ENCODE results near the gene CACNA1C.
"Not testable (repeated sequence)": the region's sequence is repeated elsewhere in the genome, so short reads cannot be mapped to it uniquely, and the experiment has no call there.

Gene CACNA1C

DNA sequence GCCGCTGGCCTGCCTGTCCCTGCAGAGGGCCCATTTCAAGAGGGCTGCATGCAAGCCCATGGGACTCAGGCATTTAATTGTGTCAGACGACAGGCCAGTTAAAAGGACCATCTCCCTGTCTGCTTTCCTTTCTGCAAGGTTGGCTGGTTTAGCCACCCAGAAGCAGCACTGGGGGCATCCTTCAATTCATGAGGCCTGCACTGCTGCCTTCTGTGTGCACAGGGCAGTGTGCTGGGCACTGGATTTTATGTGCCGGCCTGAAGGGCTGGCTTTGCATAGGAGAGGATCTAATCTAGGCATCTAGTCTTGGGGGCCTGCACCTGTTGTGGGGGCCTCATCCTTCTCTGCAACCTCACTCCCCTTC lies 627.9 kb downstream of the CACNA1C start:
- Histone ChIP-seq H3K4me3 (ENCODE audit: insufficient read depth, low read depth, low read length) (no peak overlapping the region), H3K27ac (ENCODE audit: insufficient read depth, low read depth, low read length, poor library complexity, severe bottlenecking) (no peak overlapping the region), H3K9me3 (ENCODE audit: control insufficient read depth, low read length) (no peaks in the 10 kb centered on the region), H3K4me1 (ENCODE audit: control insufficient read depth, insufficient read depth, low read length) (peaks cover 14% of the 10 kb centered on the region), H3K36me3 (ENCODE audit: control insufficient read depth, insufficient read depth, low read length) (no peaks in the 10 kb centered on the region), H3K27me3 (ENCODE audit: control insufficient read depth, insufficient read depth, low read length, poor library complexity, severe bottlenecking) (no peaks in the 10 kb centered on the region)
- 79 to 82% methylated on average over 3 of the region's 3 CpGs for WGBS, 2 experiments

DNA sequence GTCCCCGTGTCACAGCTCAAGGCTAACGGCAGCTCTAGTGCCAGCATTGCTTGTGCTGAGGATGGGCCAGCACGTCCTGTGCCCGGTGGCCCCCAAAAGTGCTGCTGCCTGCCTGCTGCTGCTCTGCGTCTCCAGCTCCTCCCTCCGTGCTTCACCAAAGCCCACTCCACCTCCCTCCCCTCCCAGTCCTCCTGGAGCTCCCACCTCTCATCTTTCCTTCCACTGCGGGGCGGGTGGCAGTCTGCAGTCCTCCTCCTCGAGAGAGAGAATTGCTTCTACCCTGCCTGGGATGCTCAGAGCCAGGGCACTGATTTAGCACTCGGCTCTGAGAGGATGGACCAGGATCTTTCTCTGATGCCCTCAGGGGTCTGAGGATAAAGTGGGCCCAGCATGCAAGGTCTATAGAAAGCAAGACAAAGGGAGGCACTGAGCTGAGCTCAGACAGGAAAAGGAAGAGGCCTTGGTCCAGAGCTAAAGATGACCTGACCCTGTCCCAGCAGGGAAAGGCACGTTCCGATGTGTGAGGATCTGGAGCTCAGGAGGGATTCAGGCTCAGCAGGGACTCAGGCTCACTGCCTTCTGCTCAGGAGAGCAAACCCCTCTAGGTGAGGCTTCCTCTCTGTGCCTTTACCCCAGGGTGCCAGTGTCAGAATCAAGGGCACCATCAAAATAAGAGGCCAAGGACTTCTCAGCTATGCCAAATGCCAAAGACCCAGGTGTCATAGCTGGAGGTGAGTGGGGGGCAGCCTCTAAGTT lies 628.8 kb downstream of the CACNA1C start:
- 49 to 55% methylated on average over 12 of the region's 12 CpGs for WGBS, 2 experiments
- no peak overlapping the region for H3K4me3 ChIP-seq (ENCODE audit: insufficient read depth, low read depth, low read length)
- H3K27me3 ChIP-seq (ENCODE audit: control insufficient read depth, insufficient read depth, low read length, poor library complexity, severe bottlenecking), result no peaks in the 10 kb centered on the region
- H3K27ac ChIP-seq (ENCODE audit: insufficient read depth, low read depth, low read length, poor library complexity, severe bottlenecking), result no peak overlapping the region
- H3K4me1 ChIP-seq (ENCODE audit: control insufficient read depth, insufficient read depth, low read length), result peaks cover 14% of the 10 kb centered on the region
- H3K9me3 ChIP-seq (ENCODE audit: control insufficient read depth, low read length), result no peaks in the 10 kb centered on the region
- no peaks in the 10 kb centered on the region for H3K36me3 ChIP-seq (ENCODE audit: control insufficient read depth, insufficient read depth, low read length)

- H3K4me3 ChIP-seq (ENCODE audit: insufficient read depth, low read depth, low read length), result no peak overlapping the region
- WGBS, 2 experiments, result 73 to 79% methylated on average over 7 to 9 of the region's 10 CpGs
- no peaks in the 10 kb centered on the region for H3K27me3 ChIP-seq (ENCODE audit: control insufficient read depth, insufficient read depth, low read length, poor library complexity, severe bottlenecking)
- H3K9me3 ChIP-seq (ENCODE audit: control insufficient read depth, low read length), result no peaks in the 10 kb centered on the region
- no peak overlapping the region for H3K27ac ChIP-seq (ENCODE audit: insufficient read depth, low read depth, low read length, poor library complexity, severe bottlenecking)
- peaks cover 14% of the 10 kb centered on the region for H3K4me1 ChIP-seq (ENCODE audit: control insufficient read depth, insufficient read depth, low read length)
- H3K36me3 ChIP-seq (ENCODE audit: control insufficient read depth, insufficient read depth, low read length), result no peaks in the 10 kb centered on the region
Measured at GRCh38 chr12:2682296-2683251, 629.8 kb downstream of the CACNA1C start.

DNA sequence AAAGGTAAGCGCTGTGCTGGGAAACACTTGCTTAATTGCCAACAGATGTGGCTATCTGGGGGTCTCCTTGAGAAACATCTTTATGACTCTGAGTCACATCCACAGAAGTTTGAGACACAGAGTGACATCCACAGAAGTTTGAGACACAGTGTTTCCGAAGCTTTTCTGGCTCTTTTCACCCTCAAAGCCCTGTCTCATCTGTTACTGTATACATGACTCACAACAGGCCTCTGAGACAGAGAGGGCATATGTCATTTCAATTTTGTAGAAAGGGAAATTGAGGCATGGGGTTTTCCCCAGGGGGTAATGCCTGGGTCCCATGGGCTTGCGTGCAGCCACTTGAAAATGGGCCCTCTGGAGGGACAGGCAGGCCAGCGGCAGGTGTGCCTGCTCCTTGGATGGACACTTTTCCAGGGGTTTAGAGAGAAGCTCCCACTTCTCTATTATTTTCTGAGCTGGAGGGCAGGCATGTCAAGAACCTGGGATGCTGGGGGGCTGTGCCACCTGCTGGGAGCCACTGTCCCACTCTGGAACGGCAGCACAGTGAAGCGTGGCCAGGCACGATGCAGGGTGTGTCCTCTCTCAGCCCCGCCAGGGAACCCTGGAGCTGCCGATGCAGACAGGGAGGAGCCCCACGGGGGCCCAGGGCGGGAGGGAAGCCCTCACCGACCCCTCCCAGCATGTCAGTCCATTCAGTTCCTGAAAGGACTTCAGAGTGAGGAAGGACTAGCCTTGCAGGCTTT lies 630.7 kb downstream of the CACNA1C start:
- WGBS, 2 experiments, result 50 to 54% methylated on average over 12 of the region's 12 CpGs
- no peak overlapping the region for H3K27ac ChIP-seq (ENCODE audit: insufficient read depth, low read depth, low read length, poor library complexity, severe bottlenecking)
- no peak overlapping the region for H3K4me3 ChIP-seq (ENCODE audit: insufficient read depth, low read depth, low read length)
- H3K4me1 ChIP-seq (ENCODE audit: control insufficient read depth, insufficient read depth, low read length), result peaks cover 14% of the 10 kb centered on the region
- H3K36me3 ChIP-seq (ENCODE audit: control insufficient read depth, insufficient read depth, low read length), result no peaks in the 10 kb centered on the region
- no peaks in the 10 kb centered on the region for H3K9me3 ChIP-seq (ENCODE audit: control insufficient read depth, low read length)
- H3K27me3 ChIP-seq (ENCODE audit: control insufficient read depth, insufficient read depth, low read length, poor library complexity, severe bottlenecking), result no peaks in the 10 kb centered on the region

- H3K27me3 ChIP-seq (ENCODE audit: control insufficient read depth, insufficient read depth, low read length, poor library complexity, severe bottlenecking); H3K36me3 ChIP-seq (ENCODE audit: control insufficient read depth, insufficient read depth, low read length); H3K4me3 ChIP-seq (ENCODE audit: insufficient read depth, low read depth, low read length); H3K9me3 ChIP-seq (ENCODE audit: control insufficient read depth, low read length); H3K27ac ChIP-seq (ENCODE audit: insufficient read depth, low read depth, low read length, poor library complexity, severe bottlenecking): not testable (repeated sequence)
- 72 to 76% methylated on average over 6 of the region's 6 CpGs for WGBS, 2 experiments
- peaks cover 14% of the 10 kb centered on the region for H3K4me1 ChIP-seq (ENCODE audit: control insufficient read depth, insufficient read depth, low read length)
Measured at GRCh38 chr12:2684026-2684325, 631.2 kb downstream of the CACNA1C start.

DNA sequence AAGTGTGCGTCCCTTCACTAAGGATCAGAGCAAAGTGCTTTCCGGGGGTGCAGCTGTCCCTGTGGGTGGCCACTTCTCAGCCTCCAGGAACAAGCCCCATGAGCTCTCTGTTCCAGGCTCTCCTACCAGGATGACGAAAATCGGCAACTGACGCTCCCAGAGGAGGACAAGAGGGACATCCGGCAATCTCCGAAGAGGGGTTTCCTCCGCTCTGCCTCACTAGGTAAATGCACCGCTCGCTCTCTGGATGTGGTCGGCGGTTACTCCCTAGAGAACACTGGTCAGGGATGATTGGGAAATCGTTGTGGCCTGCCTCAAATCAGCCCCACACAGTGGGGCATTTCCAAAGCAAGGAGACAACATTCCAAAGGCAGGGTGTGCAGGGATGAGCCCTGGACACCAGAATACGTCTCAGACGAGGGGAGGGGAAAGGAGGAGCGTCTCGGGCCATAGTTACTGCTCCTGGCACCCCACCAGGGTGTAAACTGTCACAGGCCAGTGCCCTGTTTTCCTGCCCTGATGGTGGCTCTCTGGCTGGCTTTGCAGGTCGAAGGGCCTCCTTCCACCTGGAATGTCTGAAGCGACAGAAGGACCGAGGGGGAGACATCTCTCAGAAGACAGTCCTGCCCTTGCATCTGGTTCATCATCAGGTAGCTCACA lies 633.0 kb downstream of the CACNA1C start:
- WGBS, 2 experiments, result 91 to 92% methylated on average over 20 of the region's 20 CpGs
- H3K4me1 ChIP-seq (ENCODE audit: control insufficient read depth, insufficient read depth, low read length), result peaks cover 14% of the 10 kb centered on the region
- H3K9me3 ChIP-seq (ENCODE audit: control insufficient read depth, low read length); H3K27ac ChIP-seq (ENCODE audit: insufficient read depth, low read depth, low read length, poor library complexity, severe bottlenecking); H3K36me3 ChIP-seq (ENCODE audit: control insufficient read depth, insufficient read depth, low read length); H3K4me3 ChIP-seq (ENCODE audit: insufficient read depth, low read depth, low read length): not testable (repeated sequence)
- peaks cover 12% of the 10 kb centered on the region for H3K27me3 ChIP-seq (ENCODE audit: control insufficient read depth, insufficient read depth, low read length, poor library complexity, severe bottlenecking)

DNA sequence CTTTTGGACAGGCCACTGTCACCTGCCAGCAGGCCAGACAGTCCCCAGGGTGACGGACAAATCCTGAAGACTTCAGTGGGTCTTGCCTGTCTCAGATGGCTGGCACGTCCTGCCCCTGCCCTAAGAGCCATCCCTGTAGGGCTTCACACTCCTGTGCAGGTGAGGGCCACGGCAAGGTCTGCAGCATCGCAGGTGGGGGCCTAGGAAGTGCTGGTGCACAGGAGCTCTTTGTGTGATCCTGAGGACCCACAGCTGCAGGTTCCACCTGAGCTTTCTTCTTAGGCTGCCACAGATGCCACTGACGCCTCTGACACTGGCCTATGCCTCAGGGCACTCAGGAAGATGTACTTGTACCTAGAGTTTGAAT lies 633.5 kb downstream of the CACNA1C start:
- peaks cover 18% of the 10 kb centered on the region for H3K27me3 ChIP-seq (ENCODE audit: control insufficient read depth, insufficient read depth, low read length, poor library complexity, severe bottlenecking)
- no peaks in the 10 kb centered on the region for H3K36me3 ChIP-seq (ENCODE audit: control insufficient read depth, insufficient read depth, low read length)
- H3K4me1 ChIP-seq (ENCODE audit: control insufficient read depth, insufficient read depth, low read length), result peaks cover 14% of the 10 kb centered on the region
- no peaks in the 10 kb centered on the region for H3K9me3 ChIP-seq (ENCODE audit: control insufficient read depth, low read length)
- WGBS, 2 experiments, result 89 to 95% methylated on average over 5 of the region's 5 CpGs
- H3K4me3 ChIP-seq (ENCODE audit: insufficient read depth, low read depth, low read length), result no peak overlapping the region
- H3K27ac ChIP-seq (ENCODE audit: insufficient read depth, low read depth, low read length, poor library complexity, severe bottlenecking), result no peak overlapping the region

GRCh38 chr12:2687058-2687457 lies 634.3 kb downstream of the CACNA1C start:
- no peak overlapping the region for H3K27ac ChIP-seq (ENCODE audit: insufficient read depth, low read depth, low read length, poor library complexity, severe bottlenecking)

GRCh38 chr12:2687726-2688125 lies 634.9 kb downstream of the CACNA1C start:
- WGBS, 2 experiments, result 90% methylated on average over 7 of the region's 7 CpGs
- no peaks in the 10 kb centered on the region for H3K9me3 ChIP-seq (ENCODE audit: control insufficient read depth, low read length)
- peaks cover 10% of the 10 kb centered on the region for H3K4me1 ChIP-seq (ENCODE audit: control insufficient read depth, insufficient read depth, low read length)
- H3K27ac ChIP-seq (ENCODE audit: insufficient read depth, low read depth, low read length, poor library complexity, severe bottlenecking), result no peak overlapping the region
- no peak overlapping the region for H3K4me3 ChIP-seq (ENCODE audit: insufficient read depth, low read depth, low read length)
- H3K36me3 ChIP-seq (ENCODE audit: control insufficient read depth, insufficient read depth, low read length), result no peaks in the 10 kb centered on the region
- H3K27me3 ChIP-seq (ENCODE audit: control insufficient read depth, insufficient read depth, low read length, poor library complexity, severe bottlenecking), result peaks cover 30% of the 10 kb centered on the region

More at GRCh38 chr12:2687058-2687457, 634.3 kb downstream of the CACNA1C start:
- H3K36me3 ChIP-seq (ENCODE audit: control insufficient read depth, insufficient read depth, low read length), result no peaks in the 10 kb centered on the region
- 94 to 95% methylated on average over 5 of the region's 5 CpGs for WGBS, 2 experiments
- H3K9me3 ChIP-seq (ENCODE audit: control insufficient read depth, low read length), result no peaks in the 10 kb centered on the region
- H3K4me3 ChIP-seq (ENCODE audit: insufficient read depth, low read depth, low read length), result no peak overlapping the region
- H3K4me1 ChIP-seq (ENCODE audit: control insufficient read depth, insufficient read depth, low read length), result peaks cover 10% of the 10 kb centered on the region
- H3K27me3 ChIP-seq (ENCODE audit: control insufficient read depth, insufficient read depth, low read length, poor library complexity, severe bottlenecking), result peaks cover 25% of the 10 kb centered on the region
